HG03097 (cell line): ENCODE measurements around the gene CHRM1.

Source experiments
- ATAC-seq: cut with Tn5 transposase; IDR thresholded peaks from one replicate; pipeline ENCODE4 v1.9.1; 2021; ENCODE audit not compliant: unreplicated experiment, low FRiP score

The CHRM1 gene

DNA sequence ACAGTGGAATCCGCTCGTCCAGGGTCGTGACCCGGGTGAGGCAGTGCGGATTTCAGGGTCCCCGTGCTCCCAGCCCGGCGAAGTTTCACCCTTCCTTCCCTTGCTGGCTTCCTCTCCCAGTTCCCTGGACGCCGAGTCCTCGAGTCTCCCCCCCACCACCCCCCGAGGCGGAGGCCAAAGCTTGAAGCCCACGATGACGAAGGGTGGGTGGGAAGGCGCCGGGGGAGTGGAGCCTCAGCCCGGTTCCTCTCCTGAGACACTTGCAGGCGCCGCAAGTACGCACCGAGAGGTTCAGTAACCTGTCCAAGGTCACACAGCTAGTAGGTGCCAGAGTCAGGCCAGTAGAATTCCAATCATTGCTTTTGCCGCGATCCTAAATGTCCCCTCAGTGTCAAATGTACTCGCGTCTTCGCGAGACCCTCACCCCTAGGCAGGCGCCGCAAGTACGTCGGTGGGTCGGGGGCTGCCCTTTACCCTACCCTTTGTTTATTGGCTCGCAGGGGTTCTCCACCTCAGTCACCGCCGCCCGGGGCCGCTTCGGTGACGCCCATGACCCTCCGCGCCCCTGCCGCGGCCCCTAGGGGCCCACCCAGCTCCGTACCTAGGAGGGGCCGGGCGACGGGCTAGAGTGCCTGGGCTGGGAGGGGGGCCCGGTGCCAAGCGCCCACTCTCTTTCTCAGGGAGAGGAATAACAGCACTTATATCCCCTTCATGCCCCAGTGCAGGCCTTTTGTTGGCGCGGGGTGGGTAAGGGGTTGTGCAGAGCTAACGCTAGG is 5.7 kb upstream of the CHRM1 start:
- ATAC-seq, result no peak

DNA sequence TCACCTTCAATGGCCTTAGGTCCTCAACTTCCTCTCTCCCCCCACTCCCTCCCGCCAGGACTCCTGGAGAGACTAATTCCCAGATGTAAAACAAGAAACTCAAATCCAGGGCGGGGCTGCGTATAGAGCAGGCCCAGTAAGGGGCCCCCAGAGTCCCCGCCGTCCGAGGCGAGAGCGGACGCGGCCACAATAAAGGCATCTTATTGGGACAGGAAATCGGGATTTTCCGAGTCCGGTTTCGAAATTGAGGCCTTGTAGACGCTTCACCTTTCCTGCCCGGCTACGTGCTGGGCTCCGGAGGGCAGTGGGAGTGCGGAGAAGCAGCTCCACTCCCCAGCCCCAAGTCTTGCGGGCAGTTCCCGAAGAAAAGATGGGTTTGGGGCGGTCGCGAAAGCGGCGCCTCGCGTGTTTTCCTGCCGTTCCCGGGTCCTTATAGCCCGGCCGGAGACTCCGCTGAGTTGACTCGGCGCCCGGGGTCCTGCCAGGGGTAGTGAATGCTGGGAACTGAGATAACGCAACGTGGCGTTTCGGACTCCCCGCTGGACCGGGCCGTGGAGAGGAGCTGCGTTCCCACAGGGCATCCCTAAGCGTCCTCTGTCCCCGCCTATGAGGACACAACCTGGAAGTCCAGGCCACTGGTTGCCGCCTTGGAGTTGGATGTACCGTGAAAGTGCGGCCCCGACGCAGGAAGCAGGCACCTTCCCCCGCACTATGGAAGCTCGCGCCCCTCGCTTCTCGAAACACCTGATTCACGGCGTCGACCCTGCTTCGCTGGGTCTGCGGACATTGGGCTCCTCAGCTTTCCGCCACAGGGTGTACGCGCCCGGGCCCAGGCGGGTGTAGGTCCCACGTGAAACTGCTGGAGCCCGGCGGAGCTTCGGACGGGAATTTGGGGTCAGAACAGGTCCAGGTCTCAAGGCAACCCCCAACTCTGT is 4.8 kb upstream of the CHRM1 start:
- ATAC-seq, result no peak

DNA sequence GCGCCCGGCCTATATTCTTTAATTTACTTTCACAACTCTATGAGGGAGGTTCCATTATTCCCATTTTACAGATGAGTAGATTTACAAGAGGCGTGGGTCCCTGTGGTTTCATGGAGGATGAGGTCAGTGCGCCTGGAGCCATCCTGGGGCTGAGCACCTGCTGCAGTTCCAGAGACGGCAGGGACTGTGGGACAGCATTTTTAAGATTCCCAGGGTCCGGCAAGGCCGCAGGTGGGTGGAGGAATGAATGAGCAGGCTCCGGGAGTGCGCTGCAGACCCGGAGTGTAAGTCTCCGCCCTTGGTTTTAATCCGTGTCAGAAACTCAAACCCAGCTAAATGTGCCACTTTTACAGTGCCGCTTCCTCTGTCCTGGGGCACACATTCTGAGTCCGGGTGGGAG is 4.1 kb upstream of the CHRM1 start:
- no peak for ATAC-seq

DNA sequence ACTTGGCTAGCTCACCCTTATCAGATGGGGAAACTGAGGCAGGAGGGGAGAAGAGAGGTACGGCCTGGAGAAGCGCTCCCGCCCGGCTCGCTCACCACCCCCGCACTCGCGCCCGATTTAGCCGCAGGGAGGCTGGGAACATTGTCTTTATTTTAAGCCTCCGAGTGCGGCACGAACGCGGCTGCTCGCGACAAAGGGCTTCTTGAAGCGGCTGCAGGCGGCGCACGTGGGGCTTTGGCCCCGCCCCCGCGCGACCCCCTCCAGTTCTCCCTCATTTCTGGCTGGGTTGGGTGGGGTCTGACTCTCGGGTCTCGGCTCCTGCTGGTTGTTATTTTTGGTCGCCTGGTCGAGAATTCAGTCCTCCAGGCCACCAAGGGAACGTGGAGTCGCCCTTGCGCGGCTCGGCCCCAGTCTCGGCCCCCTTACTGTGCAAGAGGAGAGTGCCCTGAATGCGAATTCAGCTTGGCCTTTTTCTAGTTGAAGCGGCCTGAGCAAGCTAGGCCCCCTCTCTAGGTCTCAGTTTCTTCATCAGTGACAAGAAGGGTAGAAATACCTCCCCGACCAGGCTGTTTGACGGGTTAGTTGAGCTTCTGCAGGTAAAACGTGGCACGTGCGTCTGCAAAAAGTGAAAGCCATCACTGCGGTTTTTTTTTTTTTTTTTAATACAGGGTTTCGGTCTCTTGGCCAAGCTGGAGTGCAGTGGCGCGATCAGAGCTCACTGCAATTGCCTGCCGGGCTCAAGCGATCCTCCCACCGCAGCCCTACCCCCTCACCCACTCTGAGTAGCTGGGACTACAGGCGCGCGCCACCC is 2.6 kb upstream of the CHRM1 start:
- no peak for ATAC-seq

DNA sequence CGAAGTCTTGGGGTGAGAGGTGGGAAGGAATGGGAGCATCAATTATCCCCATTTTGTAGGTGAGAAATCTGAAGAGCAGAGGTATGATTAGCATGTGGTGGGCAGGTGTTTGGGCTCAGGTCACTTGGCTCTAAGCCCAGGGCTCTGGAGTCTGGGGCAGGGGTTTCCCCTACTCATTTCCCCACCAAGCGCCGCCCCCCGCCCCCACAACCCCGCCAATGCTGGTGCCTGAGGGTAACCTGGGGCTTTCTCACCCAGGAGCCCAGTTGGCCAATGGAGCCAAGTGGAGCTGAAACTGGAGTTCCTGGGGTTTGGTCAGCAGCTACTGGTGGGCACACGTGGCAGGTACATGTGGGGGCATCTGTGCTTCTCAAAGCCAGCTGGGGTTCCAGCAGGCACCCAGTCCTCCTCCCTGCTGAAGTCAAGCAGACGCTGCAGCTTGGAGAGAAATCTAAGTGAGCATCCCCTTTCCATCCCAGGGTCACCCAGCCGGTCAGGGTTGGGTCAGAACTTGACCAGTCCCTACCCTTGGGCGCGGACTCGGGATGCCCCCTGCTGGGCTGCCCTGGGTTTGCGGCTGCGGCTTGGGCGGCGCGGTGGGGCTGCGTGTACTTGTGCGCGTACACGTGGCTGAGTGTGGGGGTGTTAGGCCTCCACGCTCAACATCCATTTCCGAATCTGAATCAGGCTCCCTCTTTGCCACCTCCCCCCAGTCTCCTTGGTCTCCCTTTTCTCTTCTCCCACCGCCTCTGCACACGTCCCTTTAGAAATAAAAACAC is 1.7 kb upstream of the CHRM1 start:
- ATAC-seq, result no peak

DNA sequence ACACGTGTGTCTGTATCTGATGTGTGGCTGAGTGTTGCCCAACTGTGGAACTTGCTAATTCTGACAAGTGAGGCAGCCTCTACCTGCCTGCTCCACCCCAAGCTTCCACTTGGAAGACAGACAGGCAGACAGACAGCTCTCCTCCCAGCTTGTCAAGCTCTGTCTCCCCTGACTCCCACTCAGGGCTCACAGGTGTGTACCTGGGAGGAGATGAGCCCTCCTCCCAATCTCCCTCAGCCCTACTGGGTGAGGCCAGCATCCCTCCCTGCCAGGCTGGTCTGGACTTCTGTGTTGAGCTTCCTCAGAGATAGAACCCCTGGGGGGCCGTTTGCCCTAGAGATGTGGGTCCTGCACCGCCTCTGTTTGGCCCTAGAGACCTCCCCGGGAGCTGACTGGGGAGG is 1.0 kb upstream of the CHRM1 start:
- ATAC-seq, result no peak

DNA sequence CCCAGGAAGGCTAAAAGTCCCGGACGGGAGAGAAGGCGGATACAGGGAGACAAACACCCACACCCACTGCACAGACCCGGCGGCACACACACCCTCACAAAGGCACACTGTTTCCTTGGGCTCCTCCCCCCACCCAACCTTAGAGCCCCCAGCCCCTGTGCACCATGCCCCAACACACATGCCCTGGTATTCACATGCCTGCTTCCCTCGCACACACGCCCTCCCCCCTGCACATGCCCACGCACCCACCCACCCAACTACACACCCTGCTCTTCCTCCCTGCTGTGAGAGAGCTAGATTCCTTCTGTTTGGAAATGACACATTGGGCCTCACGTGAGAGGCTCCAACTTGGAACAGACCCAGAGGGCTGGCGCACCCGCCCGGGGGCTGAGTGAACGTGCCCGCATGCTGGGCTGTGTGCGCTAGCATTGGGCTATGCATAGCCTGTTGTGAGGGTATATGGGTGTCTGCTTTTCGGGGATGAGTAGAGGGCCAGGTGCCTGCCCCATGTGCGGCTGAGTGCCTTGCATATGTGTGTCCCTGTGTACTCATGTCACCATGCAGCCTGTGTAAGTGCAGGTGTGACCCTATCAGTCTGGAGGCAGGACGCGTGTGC is 518 bp upstream of the CHRM1 start:
- no peak for ATAC-seq

DNA sequence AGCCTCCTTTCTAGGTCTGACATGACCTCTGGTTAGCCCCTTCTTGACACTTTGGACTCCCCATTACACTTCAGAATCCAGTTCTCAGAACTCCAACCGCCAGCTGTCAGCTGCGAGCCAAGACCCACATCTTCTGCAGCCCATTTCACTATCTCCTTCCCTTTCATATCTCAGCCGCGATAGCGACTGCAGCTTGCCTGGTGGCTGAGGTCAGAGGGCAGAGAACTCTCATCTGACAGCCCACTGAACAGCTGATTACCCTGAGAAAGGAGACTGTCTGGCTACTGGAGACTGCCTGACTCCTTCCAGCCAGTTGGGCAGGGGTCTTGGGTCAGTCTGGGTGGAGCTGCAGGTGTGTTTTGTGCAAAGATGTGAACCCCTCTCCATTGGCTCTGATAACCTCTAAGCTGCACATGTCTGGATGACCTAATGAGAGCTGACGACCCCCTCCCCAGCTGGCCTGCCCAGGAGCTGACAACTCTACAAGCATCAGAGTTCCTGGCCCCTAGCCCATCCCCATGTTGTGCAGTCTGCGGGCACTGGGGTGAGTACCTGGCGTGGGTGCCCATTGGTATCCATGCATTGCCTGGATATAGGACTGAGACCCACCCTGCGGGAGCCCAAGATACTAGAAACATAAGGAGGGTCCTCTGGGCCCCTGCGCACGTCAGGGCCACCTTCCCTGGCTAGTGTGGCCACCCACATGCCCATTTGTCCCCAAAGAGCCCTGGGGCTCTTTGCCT is 1.1 kb downstream of the CHRM1 start:
- no peak for ATAC-seq

DNA sequence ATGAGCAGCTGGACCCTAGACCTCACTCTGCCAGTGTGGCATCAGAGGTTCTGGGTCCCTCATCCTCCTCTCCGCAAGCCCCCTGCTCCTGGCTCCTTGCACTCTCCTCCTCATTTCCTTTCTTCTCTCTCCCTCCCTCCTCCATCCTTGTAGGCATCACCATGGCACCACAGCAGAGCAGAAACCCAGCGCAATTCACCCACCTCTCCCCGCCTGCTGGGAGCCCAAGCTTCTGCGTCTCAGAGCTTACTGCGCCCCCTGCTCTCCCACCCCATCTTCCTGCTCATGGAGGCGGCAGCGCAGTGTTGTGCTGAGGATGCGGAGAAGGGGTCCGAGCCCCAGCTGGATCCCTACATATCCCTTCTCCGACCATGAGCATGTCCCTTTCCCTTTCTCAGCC is 1.7 kb downstream of the CHRM1 start:
- no peak for ATAC-seq

DNA sequence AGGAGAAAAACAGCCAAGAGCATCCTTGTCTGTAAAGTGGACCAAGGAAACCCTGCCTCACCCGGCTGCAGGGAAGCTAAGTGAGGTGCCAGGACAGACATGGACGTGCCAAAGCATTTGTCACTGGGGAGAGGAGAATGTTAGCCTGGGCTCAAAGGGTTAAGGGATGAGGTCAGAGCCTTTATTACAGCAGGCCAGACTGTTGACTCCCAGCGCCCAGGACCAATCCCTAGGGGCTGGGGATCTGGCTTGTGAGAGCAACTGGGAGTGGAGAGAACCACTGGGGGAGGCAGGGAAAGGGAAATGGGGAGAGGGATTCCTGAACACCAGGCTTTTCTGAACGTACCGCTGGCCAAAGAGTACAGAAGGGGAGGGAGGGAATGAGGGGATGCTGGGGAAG is 2.6 kb downstream of the CHRM1 start:
- no peak for ATAC-seq

DNA sequence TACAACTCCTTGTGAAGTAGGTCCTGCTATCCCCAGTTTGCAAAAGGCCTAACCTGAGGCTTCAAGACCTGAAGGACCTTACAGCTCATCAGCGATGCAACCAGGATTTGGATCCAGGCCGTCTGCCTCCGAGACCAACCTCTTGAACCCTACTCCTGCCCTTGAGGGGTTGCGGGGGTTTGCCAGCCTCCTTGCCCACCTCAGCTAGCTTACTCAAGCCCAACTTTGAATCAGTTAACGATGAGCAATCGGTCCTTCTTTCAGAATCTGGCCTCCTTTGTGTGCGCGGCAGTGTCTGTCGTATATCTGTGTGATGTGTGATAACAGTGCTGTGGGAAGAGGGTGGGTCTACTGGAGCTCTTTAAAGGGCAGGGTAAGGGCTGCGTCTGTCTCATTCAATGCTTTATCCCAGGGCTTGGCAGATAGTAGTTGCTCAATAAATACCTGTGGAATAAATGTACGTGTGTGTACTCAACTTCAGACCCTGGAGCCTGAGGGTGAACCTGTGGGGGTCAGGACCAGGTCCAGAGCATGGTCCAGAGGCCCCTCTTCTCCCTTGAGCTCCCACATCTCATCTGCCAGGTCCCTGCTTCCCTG is 3.2 kb downstream of the CHRM1 start:
- no peak for ATAC-seq

DNA sequence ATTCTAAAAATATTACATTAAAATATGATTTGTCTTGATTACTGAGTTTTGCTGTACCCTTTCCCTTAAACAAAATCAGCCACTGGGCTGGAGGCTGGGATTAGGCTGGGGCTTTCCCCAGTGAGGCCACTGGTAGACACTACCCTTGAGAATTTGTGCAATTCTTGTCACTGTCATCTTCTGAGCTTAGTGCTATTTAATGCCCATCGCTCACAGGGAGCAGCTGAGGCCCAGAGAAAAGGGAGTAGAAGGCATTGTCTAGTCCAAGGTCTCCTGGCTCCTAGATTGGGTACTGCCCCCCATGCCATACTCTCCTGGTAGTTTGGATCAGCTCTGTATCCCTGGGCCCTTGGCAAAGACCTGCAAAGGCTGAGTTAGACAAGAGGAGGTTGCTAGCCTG is 6.7 kb downstream of the CHRM1 start:
- no peak for ATAC-seq

DNA sequence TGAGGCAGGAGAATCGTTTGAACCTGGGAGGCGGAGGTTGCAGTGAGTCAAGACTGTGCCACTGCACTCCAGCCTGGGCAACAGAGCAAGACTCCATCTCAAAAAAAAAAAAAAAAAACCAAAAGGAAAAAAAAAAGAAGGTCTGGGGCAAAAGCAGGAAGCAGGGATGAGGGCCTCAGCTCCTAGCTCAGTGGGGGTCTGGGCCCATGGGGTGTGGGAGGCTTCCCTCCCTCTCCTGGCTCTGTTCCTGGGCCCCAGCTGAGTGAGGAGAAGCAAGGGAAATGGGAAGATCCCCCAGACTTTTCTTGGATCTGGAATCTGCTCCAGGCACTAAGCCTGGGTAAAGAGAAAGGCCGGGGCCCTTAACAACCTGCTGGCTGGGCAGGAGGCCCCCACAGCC is 8.9 kb downstream of the CHRM1 start:
- ATAC-seq, result no peak

DNA sequence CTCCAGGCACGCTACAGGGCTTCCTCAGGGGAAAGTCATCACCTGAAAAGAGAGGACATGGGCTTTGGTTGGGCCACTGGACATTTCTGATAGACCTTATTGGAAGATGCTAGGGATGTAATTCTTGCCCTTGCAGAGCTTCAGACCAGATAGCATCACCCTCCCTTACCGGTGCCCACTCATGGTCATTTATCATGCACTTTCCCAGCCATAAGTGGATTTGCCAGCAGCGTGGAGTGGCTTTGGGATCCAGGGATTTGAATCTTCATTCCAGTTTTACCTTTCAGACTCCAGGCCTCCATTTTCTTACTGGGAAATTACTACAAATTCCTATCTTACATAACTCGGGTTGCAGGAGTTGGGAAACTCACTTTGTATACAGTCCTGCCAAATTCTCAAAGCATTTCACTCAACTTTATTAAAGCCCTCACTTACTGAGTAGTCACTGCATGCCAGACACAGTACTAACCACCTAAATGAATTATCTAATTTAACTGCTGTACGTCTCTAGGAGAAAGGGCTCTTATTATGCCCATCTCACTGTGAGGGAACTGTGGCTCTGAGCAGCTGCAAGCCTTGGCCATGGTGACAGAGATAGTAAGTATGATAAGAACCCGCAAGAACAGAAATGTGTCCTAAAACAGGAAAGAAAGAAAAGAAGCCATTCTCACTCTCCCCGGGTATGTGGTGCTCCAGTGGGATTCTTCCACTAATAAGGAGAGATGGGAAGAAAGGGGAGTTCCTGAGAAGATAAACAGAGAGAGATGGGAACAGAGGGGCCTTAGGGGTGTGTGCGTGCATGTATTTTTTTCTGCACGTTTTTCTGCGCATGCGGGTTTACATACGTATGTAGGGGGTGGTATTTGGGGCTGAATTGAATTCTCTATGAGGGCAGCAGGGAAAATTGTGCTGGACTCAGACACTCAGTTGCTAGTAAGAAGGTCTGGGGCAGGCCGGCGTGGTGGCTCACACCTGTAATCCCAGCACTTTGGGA is 9.7 kb downstream of the CHRM1 start:
- ATAC-seq, result no peak

DNA sequence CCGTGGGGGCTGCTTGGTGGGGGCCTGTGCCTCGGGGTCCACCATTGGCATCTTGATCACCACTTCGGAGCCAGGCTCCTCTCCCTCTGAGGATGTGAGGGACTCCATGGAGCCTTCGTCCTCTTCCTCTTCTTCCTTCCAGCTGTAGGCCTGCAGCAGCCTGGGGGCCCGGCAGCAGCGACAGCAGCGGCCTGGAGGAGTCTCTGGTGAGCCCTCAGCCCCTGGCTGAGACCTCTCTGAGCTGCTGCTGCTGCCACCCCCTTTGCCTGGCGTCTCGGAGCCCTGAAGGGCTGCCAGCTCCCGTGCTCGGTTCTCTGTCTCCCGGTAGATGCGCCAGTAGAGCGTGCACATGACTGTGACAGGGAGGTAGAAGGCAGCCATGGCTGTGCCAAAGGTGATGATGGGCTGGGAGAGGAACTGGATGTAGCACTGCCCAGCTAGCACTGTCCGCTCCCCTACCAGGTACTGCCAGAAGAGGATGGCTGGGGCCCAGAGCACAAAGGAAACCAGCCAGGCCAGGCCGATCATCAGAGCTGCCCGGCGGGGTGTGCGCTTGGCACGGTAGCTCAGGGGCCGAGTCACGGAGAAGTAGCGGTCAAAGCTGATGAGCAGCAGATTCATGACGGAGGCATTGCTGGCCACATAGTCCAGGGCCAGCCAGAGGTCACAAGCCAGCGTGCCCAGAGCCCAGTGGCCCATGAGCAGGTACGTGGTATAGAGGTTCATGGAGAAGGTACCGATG is 10.9 kb downstream of the CHRM1 start:
- ATAC-seq, result no peak

DNA sequence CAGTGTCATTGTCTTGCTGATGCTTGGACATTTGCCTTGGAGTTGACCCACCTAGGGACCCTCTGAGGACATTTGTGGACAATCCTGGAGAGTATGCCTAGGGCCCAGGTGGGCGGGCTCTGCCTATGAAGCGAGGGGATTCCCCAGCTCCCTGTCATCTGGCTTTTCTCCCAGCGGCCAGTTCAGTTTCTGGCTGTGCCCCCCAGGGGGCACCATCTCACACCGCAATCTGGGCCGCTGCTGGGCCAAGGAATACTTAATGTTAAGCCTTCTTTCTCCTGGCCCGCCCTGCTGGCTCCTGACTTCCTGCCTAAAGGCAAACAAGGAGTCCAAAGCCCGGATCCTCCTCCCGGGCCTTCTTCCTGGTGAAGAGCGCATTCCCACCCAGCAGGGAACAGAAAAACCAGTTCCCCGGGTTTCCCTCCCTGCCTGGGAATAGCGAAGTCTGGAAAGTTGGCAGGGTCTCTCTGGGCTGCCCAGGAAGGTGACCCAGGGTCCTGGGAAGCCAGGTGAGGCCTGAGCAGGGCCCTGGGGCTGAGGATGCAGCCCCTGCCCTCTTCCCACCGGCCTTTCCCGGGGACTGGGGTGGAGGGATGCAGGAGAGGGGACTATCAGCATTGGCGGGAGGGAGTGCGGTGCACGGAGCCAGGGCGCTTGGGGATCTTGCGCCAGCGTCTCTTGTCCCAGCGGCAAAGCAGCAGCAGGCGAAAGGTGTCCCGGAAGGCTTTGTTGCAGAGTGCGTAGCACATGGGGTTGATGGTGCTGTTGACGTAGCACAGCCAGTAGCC is 11.9 kb downstream of the CHRM1 start:
- no peak for ATAC-seq
